IMR-90 (cell line): Measurements from ENCODE around the gene MMS19. TPM values are rescaled to one million over a fixed set of nuclear protein-coding genes. Genes with fewer than 3 reads are reported as not detected.

Experiments used
- ATAC-seq: fragments of 200-7000 bp; cut with Tn5 transposase; 2 replicates; pipeline ENCODE4 v1.9.1; 2020; ENCODE audit warnings: low read depth, mild to moderate bottlenecking, moderate library complexity
- BruUV-seq: library from RNA; stranded (reverse); fragments of 400-500 nt; replicated peaks from 2 replicates; lab custom pipeline; 2021; lab: Mats Ljungman, UMichigan
- CTCF ChIA-PET: fragments of 300-600 bp; formaldehyde crosslinking; extraction: SDS; loops from one replicate; lab custom pipeline; 2021; ENCODE audit warnings: antibody characterized with exemption; lab: Yijun Ruan, JAX
- POLR2A ChIA-PET: fragments of 300-600 bp; sonication (Branson Sonifier 250); formaldehyde crosslinking; loops from one replicate; lab custom pipeline; 2022; ENCODE audit warnings: antibody characterized with exemption; ENCODE audit not compliant: unreplicated experiment; lab: Charles Lee
- DNase-seq: peaks from one replicate; pipeline ENCODE4 v3.0.0; 2013
- H2AFZ ChIP-seq: replicated peaks from 2 replicates; pipeline ENCODE3; 2013; ENCODE audit warnings: low read length, mild to moderate bottlenecking; ENCODE audit not compliant: poor library complexity
- H2AK5ac ChIP-seq: 2 replicates; pipeline ENCODE4 v1.6.1; 2013; ENCODE audit warnings: low read depth, low read length, inconsistent platforms
- H2AK9ac ChIP-seq: replicated peaks from 2 replicates; pipeline ENCODE3; 2013; ENCODE audit warnings: mild to moderate bottlenecking, low read depth, low read length, moderate library complexity; ENCODE audit not compliant: poor library complexity
- H2BK120ac ChIP-seq: 2 replicates; pipeline ENCODE4 v1.6.1; 2013; ENCODE audit warnings: low read depth, low read length, inconsistent platforms
- H2BK15ac ChIP-seq: 3 replicates; pipeline ENCODE4 v1.6.1; 2013; ENCODE audit warnings: low read depth, low read length, inconsistent platforms
- H2BK20ac ChIP-seq: 2 replicates; pipeline ENCODE4 v1.6.1; 2013; ENCODE audit warnings: low read depth, mild to moderate bottlenecking, inconsistent platforms, low read length, moderate library complexity
- H2BK5ac ChIP-seq: 2 replicates; pipeline ENCODE4 v1.6.1; 2013; ENCODE audit warnings: mild to moderate bottlenecking, low read depth, low read length, inconsistent platforms; ENCODE audit not compliant: poor library complexity, severe bottlenecking
- H3K14ac ChIP-seq: replicated peaks from 2 replicates; pipeline ENCODE4 v1.6.1; 2013; ENCODE audit warnings: low read depth, low read length, inconsistent platforms
- H3K18ac ChIP-seq: 2 replicates; pipeline ENCODE4 v1.6.1; 2013; ENCODE audit warnings: low read depth, low read length, control low read depth
- H3K23ac ChIP-seq: 2 replicates; pipeline ENCODE4 v1.6.1; 2013; ENCODE audit warnings: low read depth, low read length, inconsistent platforms
- H3K27ac ChIP-seq: 2 replicates; pipeline ENCODE4 v1.5.1; 2013; ENCODE audit warnings: mild to moderate bottlenecking, control low read depth, low read length; ENCODE audit not compliant: insufficient read depth
- H3K27me3 ChIP-seq: 2 replicates; pipeline ENCODE4 v1.6.1; 2013; ENCODE audit warnings: low read length; ENCODE audit not compliant: control insufficient read depth, insufficient read depth
- H3K36me3 ChIP-seq: 2 replicates; pipeline ENCODE4 v1.6.1; 2013; ENCODE audit warnings: low read length, mixed read lengths; ENCODE audit not compliant: control insufficient read depth, insufficient read depth
- H3K4ac ChIP-seq: 2 replicates; pipeline ENCODE4 v1.6.1; 2013; ENCODE audit warnings: low read depth, low read length, inconsistent platforms
- H3K4me1 ChIP-seq: 2 replicates; pipeline ENCODE4 v1.6.1; 2013; ENCODE audit warnings: low read length, mixed read lengths; ENCODE audit not compliant: control insufficient read depth, insufficient read depth
- H3K4me2 ChIP-seq: 2 replicates; pipeline ENCODE4 v1.6.1; 2013; ENCODE audit warnings: low read depth, mild to moderate bottlenecking, control low read depth, low read length, moderate library complexity
- H3K4me3 ChIP-seq: 2 replicates; pipeline ENCODE4 v1.5.1; 2013; ENCODE audit warnings: low read depth, mild to moderate bottlenecking, control low read depth, low read length, moderate library complexity; ENCODE audit not compliant: insufficient read depth
- H3K56ac ChIP-seq: 2 replicates; pipeline ENCODE4 v1.6.1; 2013; ENCODE audit warnings: low read length, inconsistent platforms; ENCODE audit not compliant: insufficient read depth; ENCODE audit errors: extremely low read depth
- H3K79me1 ChIP-seq, 2 experiments: 2 replicates each; pipeline ENCODE4 v1.6.1; 2013; ENCODE audit warnings: low read length in 2 of 2, inconsistent platforms in 1 of 2, low read depth in 1 of 2
- H3K9ac ChIP-seq: 2 replicates; pipeline ENCODE4 v1.6.1; 2013; ENCODE audit warnings: low read depth, low read length, control low read depth
- H3K9me1 ChIP-seq: 2 replicates; pipeline ENCODE4 v1.6.1; 2013; ENCODE audit warnings: low read length, inconsistent platforms; ENCODE audit not compliant: insufficient read depth
- H3K9me3 ChIP-seq: 2 replicates; pipeline ENCODE4 v1.6.1; 2013; ENCODE audit warnings: low read length; ENCODE audit not compliant: control insufficient read depth, insufficient read depth
- H4K20me1 ChIP-seq: 2 replicates; pipeline ENCODE4 v1.6.1; 2013; ENCODE audit warnings: low read length, inconsistent platforms; ENCODE audit not compliant: insufficient read depth
- H4K5ac ChIP-seq: 2 replicates; pipeline ENCODE4 v1.6.1; 2013; ENCODE audit warnings: mild to moderate bottlenecking, low read depth, low read length, control low read depth
- H4K8ac ChIP-seq, 2 experiments: 2 replicates each; pipeline ENCODE4 v1.6.1; 2013; ENCODE audit warnings: low read depth in 2 of 2, low read length in 2 of 2, control low read depth in 1 of 2, inconsistent platforms in 1 of 2
- H4K91ac ChIP-seq: 2 replicates; pipeline ENCODE4 v1.6.1; 2013; ENCODE audit warnings: low read depth, low read length, inconsistent platforms; ENCODE audit not compliant: insufficient read depth
- BHLHE40 ChIP-seq: fragments of 150-350 bp; IDR thresholded peaks from 2 replicates; pipeline ENCODE4 v1.6.1; 2016; ENCODE audit warnings: mild to moderate bottlenecking, low read depth, low read length
- CEBPB ChIP-seq: IDR thresholded peaks from 2 replicates; pipeline ENCODE4 v1.6.1; 2012; ENCODE audit warnings: low read depth, low read length, improper control_type of control experiment
- CHD1 ChIP-seq: IDR thresholded peaks from 2 replicates; pipeline ENCODE4 v1.6.1; 2012; ENCODE audit warnings: low read depth, low read length, improper control_type of control experiment
- CTCF ChIP-seq: conservative IDR thresholded peaks from 2 replicates; pipeline ENCODE4 v1.5.1; 2012; ENCODE audit warnings: mild to moderate bottlenecking, low read depth, low read length, improper control_type of control experiment
- FOS ChIP-seq: fragments of 150-350 bp; IDR thresholded peaks from 2 replicates; pipeline ENCODE4 v1.6.1; 2016; ENCODE audit warnings: low read depth, low read length
- MAFK ChIP-seq: IDR thresholded peaks from 2 replicates; pipeline ENCODE4 v1.6.1; 2012; ENCODE audit warnings: low read depth, low read length, improper control_type of control experiment
- MAZ ChIP-seq: IDR thresholded peaks from 2 replicates; pipeline ENCODE4 v1.6.1; 2012; ENCODE audit warnings: low read depth, mild to moderate bottlenecking, low read length, improper control_type of control experiment, moderate library complexity, borderline replicate concordance
- MXI1 ChIP-seq: IDR thresholded peaks from 2 replicates; pipeline ENCODE4 v1.6.1; 2012; ENCODE audit warnings: low read depth, mild to moderate bottlenecking, low read length, moderate library complexity, borderline replicate concordance
- NFE2L2 ChIP-seq: fragments of 150-350 bp; IDR thresholded peaks from 2 replicates; pipeline ENCODE4 v1.6.1; 2016; ENCODE audit warnings: low read depth, mild to moderate bottlenecking, low read length
- POLR2A ChIP-seq: IDR thresholded peaks from 2 replicates; pipeline ENCODE4 v1.6.1; 2012; ENCODE audit warnings: mild to moderate bottlenecking, low read depth, low read length
- RAD21 ChIP-seq: IDR thresholded peaks from 2 replicates; pipeline ENCODE4 v1.6.1; 2012; ENCODE audit warnings: low read length, improper control_type of control experiment
- RCOR1 ChIP-seq: IDR thresholded peaks from 2 replicates; pipeline ENCODE4 v1.6.1; 2012; ENCODE audit warnings: mild to moderate bottlenecking, low read length, improper control_type of control experiment; ENCODE audit not compliant: insufficient replicate concordance
- RFX5 ChIP-seq: IDR thresholded peaks from 2 replicates; pipeline ENCODE4 v1.8.0; 2012; ENCODE audit warnings: low read depth, mild to moderate bottlenecking, low read length, moderate library complexity
- SMC3 ChIP-seq: fragments of 150-350 bp; IDR thresholded peaks from 2 replicates; pipeline ENCODE4 v1.6.1; 2016; ENCODE audit warnings: low read depth, mild to moderate bottlenecking, antibody characterized with exemption, low read length, moderate library complexity
- WGBS, 2 experiments: methylation state at CpG; one replicate each; pipeline versions ENCODE4 v1.1.5 to v1.1.7; 2013; ENCODE audit warnings: missing lambda C conversion rate in 2 of 2; ENCODE audit not compliant: insufficient read length in 1 of 2; ENCODE audit errors: extremely low coverage in 2 of 2; 5-methylcytosine and 5-hydroxymethylcytosine counted together
- dilution Hi-C: fragments of 300-500 bp; cut with HindIII; formaldehyde crosslinking; loops from one replicate; pipeline ENCODE4 v1.14.3; 2018; ENCODE audit warnings: low sequenced_read_pairs; ENCODE audit not compliant: unreplicated experiment
- in situ Hi-C: fragments of 300-500 bp; cut with MboI; formaldehyde crosslinking; loops from 3 replicates; pipeline ENCODE4 v1.14.3; 2019; ENCODE audit warnings: low sequenced_read_pairs, inconsistent platforms, mixed read lengths
- intact Hi-C: fragments of 100-400 bp; cut with micrococcal nuclease; formaldehyde crosslinking; loops from 2 replicates; pipeline ENCODE4 v1.10.0; 2022
- polyA plus RNA-seq, 3 experiments: library from polyadenylated mRNA; depleted of rRNA; stranded (reverse); fragments of >200 nt; gene quantifications; 2 replicates each; pipeline ENCODE4 v1.2.3, GENCODE V29; 2012; ENCODE audit warnings: low replicate concordance in 1 of 3
- total RNA-seq: library from RNA; depleted of rRNA; stranded (reverse); fragments of >200 nt; gene quantifications from 2 replicates; pipeline ENCODE4 v1.2.3, GENCODE V29; 2012
- TF ChIP-seq, protein P1 (sequence below): fragments of 150-350 bp; IDR thresholded peaks from 2 replicates; pipeline ENCODE4 v1.6.1; 2016; ENCODE audit warnings: low read depth, mild to moderate bottlenecking, low read length, moderate library complexity, borderline replicate concordance

MMS19 gene
- total and polyA plus RNA-seq, 2 of the 4 experiments (the other 2 are of a cell fraction): 70.1 to 72.7 TPM

DNA sequence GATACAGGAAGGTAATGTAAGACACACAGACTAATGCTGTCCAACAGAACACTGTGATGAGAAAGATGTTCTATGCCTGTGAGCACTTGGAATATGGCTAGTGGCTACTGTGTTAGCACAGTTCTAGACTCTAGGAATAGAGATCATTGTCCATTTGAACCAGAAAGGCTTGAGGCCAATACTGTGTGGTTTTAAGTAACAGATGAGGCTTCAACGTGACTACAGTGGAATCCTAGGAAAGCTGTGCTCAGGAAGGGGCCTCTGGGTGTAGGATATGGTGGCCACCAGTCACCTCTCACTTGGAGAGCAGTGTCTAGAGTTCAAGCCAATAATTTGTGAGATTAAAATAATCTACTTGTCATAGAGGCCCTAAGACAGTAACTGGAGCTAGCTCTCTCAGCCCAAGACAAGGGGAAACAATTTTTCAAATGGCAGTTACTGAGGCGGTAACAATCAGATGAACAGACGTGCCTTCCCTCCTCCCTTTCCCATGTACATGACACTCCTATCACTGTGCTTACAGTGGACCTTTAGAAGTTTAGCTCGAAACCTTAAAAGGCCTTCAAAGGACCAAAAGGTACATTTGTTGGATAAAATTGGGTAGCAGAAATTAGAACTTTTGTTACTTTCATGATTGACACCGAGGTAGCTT lies 42.1 kb downstream of the MMS19 start:
- Histone ChIP-seq H2AK9ac (no peak overlapping the region), H2AFZ (no peak overlapping the region), H3K4me1 (peaks cover 1% of the 10 kb centered on the region; the same call in 1 of the 2 replicates), H3K27me3 (no peaks in the 10 kb centered on the region), H3K56ac (no peak overlapping the region), H4K5ac (no peak overlapping the region), H3K14ac (no peak overlapping the region), H3K79me1 (peaks cover 44 to 73% of the 10 kb centered on the region in 2 experiments), H3K9me3 (no peaks in the 10 kb centered on the region), H3K36me3 (peaks cover 84% of the 10 kb centered on the region), H2AK5ac (no peak overlapping the region), H2BK20ac (no peak overlapping the region), H3K23ac (no peak overlapping the region), H3K27ac (no peak overlapping the region), H4K91ac (no peak overlapping the region), H4K8ac (no peak overlapping the region), H4K20me1 (peaks cover 29% of the 10 kb centered on the region), H2BK120ac (no peak overlapping the region), H3K9ac (no peak overlapping the region), H3K9me1 (peaks cover 9% of the 10 kb centered on the region), H2BK15ac (no peak overlapping the region), H2BK5ac (no peak overlapping the region), H3K4ac (no peak overlapping the region), H3K4me3 (no peak overlapping the region), H3K18ac (no peak overlapping the region), H3K4me2 (no peak overlapping the region)
- ATAC-seq (no peak), DNase-seq (no peak)
- CTCF ChIA-PET: no interaction called here
- dilution Hi-C loops: no loop called here
- intact Hi-C loops: no loop called here
- TF ChIP-seq NFE2L2 (no peak), MAZ (no peak), RCOR1 (no peak), CTCF (no peak), SMC3 (no peak), CEBPB (no peak), RAD21 (no peak), POLR2A (no peak), CHD1 (no peak), FOS (no peak), BHLHE40 (no peak), MXI1 (no peak), MAFK (no peak), RFX5 (no peak)
- TF ChIP-seq, protein P1, sequence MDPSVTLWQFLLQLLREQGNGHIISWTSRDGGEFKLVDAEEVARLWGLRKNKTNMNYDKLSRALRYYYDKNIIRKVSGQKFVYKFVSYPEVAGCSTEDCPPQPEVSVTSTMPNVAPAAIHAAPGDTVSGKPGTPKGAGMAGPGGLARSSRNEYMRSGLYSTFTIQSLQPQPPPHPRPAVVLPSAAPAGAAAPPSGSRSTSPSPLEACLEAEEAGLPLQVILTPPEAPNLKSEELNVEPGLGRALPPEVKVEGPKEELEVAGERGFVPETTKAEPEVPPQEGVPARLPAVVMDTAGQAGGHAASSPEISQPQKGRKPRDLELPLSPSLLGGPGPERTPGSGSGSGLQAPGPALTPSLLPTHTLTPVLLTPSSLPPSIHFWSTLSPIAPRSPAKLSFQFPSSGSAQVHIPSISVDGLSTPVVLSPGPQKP: no peak
- POLR2A ChIA-PET: no interaction called here
- BruUV-seq: no TSS peak
- in situ Hi-C loops: no loop called here
- no CpG with 5 or more reads among the region's 5 CpGs for WGBS, 2 experiments
